HEK293 (cell line): ENCODE data around the gene PINLYP.

Experiments used
- CTCF ChIA-PET: fragments of 350-600 bp; formaldehyde crosslinking; extraction: SDS; loops from one replicate; lab custom pipeline; 2021; ENCODE audit warnings: antibody characterized with exemption; lab: Yijun Ruan, JAX
- POLR2A ChIA-PET: fragments of 300-600 bp; formaldehyde crosslinking; extraction: SDS; loops from one replicate; lab custom pipeline; 2020; ENCODE audit warnings: antibody characterized with exemption, inconsistent platforms; lab: Yijun Ruan, JAX
- H3K27ac ChIP-seq: fragments of 200-500 bp; sonication (Bioruptor generic); 2 replicates; pipeline ENCODE4 v1.5.1; 2014; ENCODE audit warnings: low read depth, low read length, control low read depth, inconsistent platforms; ENCODE audit errors: extremely low read depth
- H3K36me3 ChIP-seq, 2 experiments: fragments of 200-500 bp in 1 of 2; sonication (Bioruptor generic) in 1 of 2; 1 replicate in 1 of 2; 2 replicates in 1 of 2; pipeline ENCODE4 v1.5.1; 2014 to 2017; ENCODE audit warnings: inconsistent platforms in 2 of 2, low read length in 2 of 2; ENCODE audit not compliant: control insufficient read depth in 2 of 2, insufficient read depth in 1 of 2
- H3K4me1 ChIP-seq: fragments of 200-500 bp; sonication (Bioruptor generic); 2 replicates; pipeline ENCODE4 v1.5.1; 2014; ENCODE audit warnings: mild to moderate bottlenecking, low read length, inconsistent platforms; ENCODE audit not compliant: control insufficient read depth, insufficient read depth
- H3K4me3 ChIP-seq: 2 replicates; pipeline ENCODE4 v1.5.1; 2011; ENCODE audit warnings: low read depth, mild to moderate bottlenecking, control low read depth, low read length, moderate library complexity
- H3K9me3 ChIP-seq: fragments of 200-500 bp; sonication (Bioruptor generic); 2 replicates; pipeline ENCODE4 v1.5.1; 2014; ENCODE audit warnings: low read depth, low read length, inconsistent platforms; ENCODE audit not compliant: control insufficient read depth, insufficient read depth
- AEBP2 ChIP-seq: fragments of 450-650 bp; formaldehyde crosslinking; IDR thresholded peaks from 2 replicates; pipeline ENCODE4 v1.5.1; 2016; ENCODE audit warnings: missing biosample characterization, missing genetic modification characterization, borderline replicate concordance
- EGR2 ChIP-seq: fragments of 450-650 bp; formaldehyde crosslinking; IDR thresholded peaks from 2 replicates; pipeline ENCODE4 v1.5.1; 2016; ENCODE audit warnings: low read depth, missing biosample characterization, missing genetic modification characterization
- KLF1 ChIP-seq: fragments of 450-650 bp; formaldehyde crosslinking; IDR thresholded peaks from 2 replicates; pipeline ENCODE4 v1.5.1; 2016; ENCODE audit warnings: missing biosample characterization, missing genetic modification characterization
- KLF16 ChIP-seq: fragments of 450-650 bp; formaldehyde crosslinking; IDR thresholded peaks from 2 replicates; pipeline ENCODE4 v1.5.1; 2017; ENCODE audit warnings: missing biosample characterization, missing genetic modification characterization
- KLF7 ChIP-seq: fragments of 450-650 bp; formaldehyde crosslinking; IDR thresholded peaks from 2 replicates; pipeline ENCODE4 v1.5.1; 2016; ENCODE audit warnings: missing biosample characterization, missing genetic modification characterization, borderline replicate concordance
- SETDB1 ChIP-seq: IDR thresholded peaks from one replicate; pipeline ENCODE4 v1.6.1; 2017; ENCODE audit warnings: mild to moderate bottlenecking, low read length, moderate library complexity, mixed read lengths; ENCODE audit not compliant: insufficient read length
- TRIM28 ChIP-seq: IDR thresholded peaks from 2 replicates; pipeline ENCODE4 v1.6.1; 2011; ENCODE audit warnings: low read length, control low read depth, borderline replicate concordance
- YY2 ChIP-seq: fragments of 450-650 bp; formaldehyde crosslinking; IDR thresholded peaks from 2 replicates; pipeline ENCODE4 v1.5.1; 2016; ENCODE audit warnings: missing biosample characterization, missing genetic modification characterization
- ZBTB49 ChIP-seq: fragments of 450-650 bp; formaldehyde crosslinking; IDR thresholded peaks from 2 replicates; pipeline ENCODE4 v1.5.1; 2016; ENCODE audit warnings: missing biosample characterization, missing genetic modification characterization, low read depth
- ZBTB7A ChIP-seq: fragments of 450-650 bp; formaldehyde crosslinking; IDR thresholded peaks from 2 replicates; pipeline ENCODE4 v1.5.1; 2016; ENCODE audit warnings: low read depth, missing biosample characterization, missing genetic modification characterization
- ZEB2 ChIP-seq: fragments of 450-650 bp; formaldehyde crosslinking; IDR thresholded peaks from 2 replicates; pipeline ENCODE4 v1.5.1; 2016; ENCODE audit warnings: missing biosample characterization, missing genetic modification characterization
- ZFHX2 ChIP-seq: fragments of 450-650 bp; formaldehyde crosslinking; conservative IDR thresholded peaks from 2 replicates; pipeline ENCODE4 v1.5.1; 2016; ENCODE audit warnings: missing biosample characterization, missing genetic modification characterization
- ZFP41 ChIP-seq: fragments of 450-650 bp; formaldehyde crosslinking; IDR thresholded peaks from 2 replicates; pipeline ENCODE4 v1.5.1; 2016; ENCODE audit warnings: missing biosample characterization, missing genetic modification characterization, borderline replicate concordance
- ZNF112 ChIP-seq: fragments of 450-650 bp; formaldehyde crosslinking; IDR thresholded peaks from 2 replicates; pipeline ENCODE4 v1.5.0; 2017; ENCODE audit warnings: missing biosample characterization, missing genetic modification characterization
- ZNF175 ChIP-seq: fragments of 450-650 bp; formaldehyde crosslinking; IDR thresholded peaks from 2 replicates; pipeline ENCODE4 v1.5.1; 2016; ENCODE audit warnings: missing biosample characterization, missing genetic modification characterization
- ZNF202 ChIP-seq: fragments of 450-650 bp; formaldehyde crosslinking; IDR thresholded peaks from 2 replicates; pipeline ENCODE4 v1.5.1; 2016; ENCODE audit warnings: missing biosample characterization, missing genetic modification characterization, borderline replicate concordance
- ZNF23 ChIP-seq: fragments of 450-650 bp; formaldehyde crosslinking; IDR thresholded peaks from 2 replicates; pipeline ENCODE4 v1.5.1; 2016; ENCODE audit warnings: missing biosample characterization, missing genetic modification characterization, borderline replicate concordance
- ZNF335 ChIP-seq: fragments of 450-650 bp; formaldehyde crosslinking; conservative IDR thresholded peaks from 2 replicates; pipeline ENCODE4 v1.5.1; 2016; ENCODE audit warnings: missing biosample characterization, missing genetic modification characterization
- ZNF423 ChIP-seq: fragments of 450-650 bp; formaldehyde crosslinking; IDR thresholded peaks from 2 replicates; pipeline ENCODE4 v1.5.1; 2016; ENCODE audit warnings: missing biosample characterization, missing genetic modification characterization
- ZNF433 ChIP-seq: fragments of 450-650 bp; formaldehyde crosslinking; IDR thresholded peaks from 2 replicates; pipeline ENCODE4 v1.5.1; 2016; ENCODE audit warnings: missing biosample characterization, missing genetic modification characterization, low read depth
- ZNF530 ChIP-seq: fragments of 450-650 bp; formaldehyde crosslinking; IDR thresholded peaks from 2 replicates; pipeline ENCODE4 v1.5.1; 2016; ENCODE audit warnings: low read depth, missing biosample characterization, missing genetic modification characterization
- ZNF555 ChIP-seq: fragments of 450-650 bp; formaldehyde crosslinking; conservative IDR thresholded peaks from 2 replicates; pipeline ENCODE4 v1.5.1; 2017; ENCODE audit warnings: missing biosample characterization, mild to moderate bottlenecking, missing genetic modification characterization, inconsistent platforms
- TF ChIP-seq, protein P1 (sequence below): fragments of 450-650 bp; formaldehyde crosslinking; IDR thresholded peaks from 2 replicates; pipeline ENCODE4 v1.5.1; 2016; ENCODE audit warnings: missing biosample characterization, missing genetic modification characterization
- TF ChIP-seq, protein P2 (sequence below): fragments of 450-650 bp; formaldehyde crosslinking; IDR thresholded peaks from 2 replicates; pipeline ENCODE4 v1.5.0; 2017; ENCODE audit warnings: missing biosample characterization, missing genetic modification characterization, borderline replicate concordance

Gene PINLYP

DNA sequence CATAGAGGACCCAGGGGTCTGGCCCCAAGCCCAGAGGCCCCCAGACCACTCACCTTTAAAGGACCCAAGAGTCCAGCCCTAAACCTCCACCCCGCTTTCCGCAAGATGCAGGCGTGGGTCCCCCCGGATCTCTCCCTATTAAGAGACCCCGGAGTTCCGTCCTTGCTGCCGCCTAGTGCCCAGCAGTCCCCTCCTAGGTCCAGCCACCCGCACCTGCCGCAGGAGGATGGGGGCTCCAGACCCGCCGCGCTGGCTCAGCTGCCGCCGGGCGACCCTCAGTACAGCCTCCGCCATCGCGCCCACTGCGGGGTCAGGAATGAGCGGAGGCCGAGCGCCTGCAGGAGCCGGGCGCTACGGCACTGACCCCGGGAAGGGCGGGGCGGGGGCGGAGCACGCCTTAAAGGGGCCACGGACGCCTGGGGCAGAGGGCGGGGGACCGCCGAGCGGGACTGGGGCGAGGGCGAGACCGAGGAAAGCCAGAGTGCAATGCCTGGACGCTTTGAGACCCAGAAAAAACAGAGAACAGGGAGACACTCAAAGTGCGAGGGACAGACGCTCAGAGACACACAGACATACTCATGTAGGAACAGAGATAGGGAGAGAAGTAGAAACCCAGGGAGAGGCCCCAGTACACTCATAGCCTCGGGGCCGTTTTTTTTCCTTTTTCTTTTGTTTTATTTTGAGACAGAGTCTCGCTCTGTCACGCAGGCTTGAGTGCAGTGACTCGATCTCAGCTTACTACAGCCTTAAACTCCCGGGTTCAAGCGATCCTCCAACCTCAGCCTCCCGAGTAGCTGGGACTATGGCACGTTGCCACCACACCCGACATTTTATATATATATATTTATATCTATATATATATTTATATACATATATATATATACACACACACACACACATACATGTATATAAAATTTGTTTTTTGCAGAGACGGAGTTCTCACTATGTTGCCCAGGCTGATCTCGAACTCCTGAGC lies 48.4 kb upstream of the PINLYP start, which contains the start of gene ETHE1 (continued):
- TF ChIP-seq, protein P1, sequence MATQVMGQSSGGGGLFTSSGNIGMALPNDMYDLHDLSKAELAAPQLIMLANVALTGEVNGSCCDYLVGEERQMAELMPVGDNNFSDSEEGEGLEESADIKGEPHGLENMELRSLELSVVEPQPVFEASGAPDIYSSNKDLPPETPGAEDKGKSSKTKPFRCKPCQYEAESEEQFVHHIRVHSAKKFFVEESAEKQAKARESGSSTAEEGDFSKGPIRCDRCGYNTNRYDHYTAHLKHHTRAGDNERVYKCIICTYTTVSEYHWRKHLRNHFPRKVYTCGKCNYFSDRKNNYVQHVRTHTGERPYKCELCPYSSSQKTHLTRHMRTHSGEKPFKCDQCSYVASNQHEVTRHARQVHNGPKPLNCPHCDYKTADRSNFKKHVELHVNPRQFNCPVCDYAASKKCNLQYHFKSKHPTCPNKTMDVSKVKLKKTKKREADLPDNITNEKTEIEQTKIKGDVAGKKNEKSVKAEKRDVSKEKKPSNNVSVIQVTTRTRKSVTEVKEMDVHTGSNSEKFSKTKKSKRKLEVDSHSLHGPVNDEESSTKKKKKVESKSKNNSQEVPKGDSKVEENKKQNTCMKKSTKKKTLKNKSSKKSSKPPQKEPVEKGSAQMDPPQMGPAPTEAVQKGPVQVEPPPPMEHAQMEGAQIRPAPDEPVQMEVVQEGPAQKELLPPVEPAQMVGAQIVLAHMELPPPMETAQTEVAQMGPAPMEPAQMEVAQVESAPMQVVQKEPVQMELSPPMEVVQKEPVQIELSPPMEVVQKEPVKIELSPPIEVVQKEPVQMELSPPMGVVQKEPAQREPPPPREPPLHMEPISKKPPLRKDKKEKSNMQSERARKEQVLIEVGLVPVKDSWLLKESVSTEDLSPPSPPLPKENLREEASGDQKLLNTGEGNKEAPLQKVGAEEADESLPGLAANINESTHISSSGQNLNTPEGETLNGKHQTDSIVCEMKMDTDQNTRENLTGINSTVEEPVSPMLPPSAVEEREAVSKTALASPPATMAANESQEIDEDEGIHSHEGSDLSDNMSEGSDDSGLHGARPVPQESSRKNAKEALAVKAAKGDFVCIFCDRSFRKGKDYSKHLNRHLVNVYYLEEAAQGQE (tag by site-specific recombination), result peak; percentile 50; the same call in 1 of the 2 replicates
- TF ChIP-seq KLF1 (tag by site-specific recombination) (peak; percentile 98), ZEB2 (tag by site-specific recombination) (peak; percentile 62), ZNF530 (no peak), KLF16 (tag by site-specific recombination) (peak; percentile 91), ZBTB7A (tag by site-specific recombination) (0 out of 2 replicates have a peak, but pooled peaks have one; percentile 29), ZFHX2 (peak; percentile 97), ZFP41 (no peak), TRIM28 (no peak), ZNF175 (tag by site-specific recombination) (no peak), KLF7 (tag by site-specific recombination) (peak; percentile 97)
- TF ChIP-seq, protein P2, sequence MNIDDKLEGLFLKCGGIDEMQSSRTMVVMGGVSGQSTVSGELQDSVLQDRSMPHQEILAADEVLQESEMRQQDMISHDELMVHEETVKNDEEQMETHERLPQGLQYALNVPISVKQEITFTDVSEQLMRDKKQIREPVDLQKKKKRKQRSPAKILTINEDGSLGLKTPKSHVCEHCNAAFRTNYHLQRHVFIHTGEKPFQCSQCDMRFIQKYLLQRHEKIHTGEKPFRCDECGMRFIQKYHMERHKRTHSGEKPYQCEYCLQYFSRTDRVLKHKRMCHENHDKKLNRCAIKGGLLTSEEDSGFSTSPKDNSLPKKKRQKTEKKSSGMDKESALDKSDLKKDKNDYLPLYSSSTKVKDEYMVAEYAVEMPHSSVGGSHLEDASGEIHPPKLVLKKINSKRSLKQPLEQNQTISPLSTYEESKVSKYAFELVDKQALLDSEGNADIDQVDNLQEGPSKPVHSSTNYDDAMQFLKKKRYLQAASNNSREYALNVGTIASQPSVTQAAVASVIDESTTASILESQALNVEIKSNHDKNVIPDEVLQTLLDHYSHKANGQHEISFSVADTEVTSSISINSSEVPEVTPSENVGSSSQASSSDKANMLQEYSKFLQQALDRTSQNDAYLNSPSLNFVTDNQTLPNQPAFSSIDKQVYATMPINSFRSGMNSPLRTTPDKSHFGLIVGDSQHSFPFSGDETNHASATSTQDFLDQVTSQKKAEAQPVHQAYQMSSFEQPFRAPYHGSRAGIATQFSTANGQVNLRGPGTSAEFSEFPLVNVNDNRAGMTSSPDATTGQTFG, result no peak

DNA sequence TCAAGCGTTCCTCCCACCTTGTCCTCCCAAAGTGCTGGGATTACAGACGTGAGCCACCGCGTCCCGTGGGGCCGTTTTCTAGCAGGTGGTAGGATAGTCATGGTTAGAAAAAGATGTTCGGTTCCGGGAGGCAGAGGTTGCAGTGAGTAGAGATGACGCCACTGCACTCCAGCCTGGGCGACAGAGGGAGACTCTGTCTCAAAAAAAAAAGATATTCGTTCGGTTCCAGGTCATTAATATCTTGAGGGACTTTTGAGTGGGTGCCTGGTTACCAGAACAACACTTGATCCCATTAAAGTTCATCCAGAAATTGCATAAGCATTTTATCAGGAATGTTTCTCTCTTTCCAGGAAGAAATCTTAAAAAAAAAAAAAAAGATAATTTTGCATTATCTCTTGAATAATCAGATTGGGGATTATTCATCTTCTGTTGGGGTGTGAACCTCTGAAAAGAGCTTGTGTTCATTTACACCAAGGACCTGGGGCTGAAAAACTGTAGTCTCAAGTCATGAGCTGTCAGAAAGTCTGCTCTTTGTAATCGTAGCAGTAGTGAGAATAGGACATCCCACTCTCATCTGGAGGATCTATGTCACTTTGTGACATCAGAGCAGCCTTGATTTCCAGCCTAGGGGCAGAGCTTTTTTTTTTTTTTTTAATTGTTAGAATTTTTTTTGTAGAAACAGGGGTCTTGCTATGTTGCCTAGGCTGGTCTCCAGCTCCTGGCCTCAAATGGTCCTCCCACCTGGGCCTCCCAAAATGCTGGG lies 47.6 kb upstream of the PINLYP start:
- no peak overlapping the region for H3K27ac ChIP-seq
- peaks cover 0 to 13% of the 10 kb centered on the region in 2 experiments; a peak in 1 of 3 replicates for H3K36me3 ChIP-seq
- H3K4me1 ChIP-seq, result peaks cover 39% of the 10 kb centered on the region
- POLR2A ChIA-PET, result interaction anchor here (0.5 to 2.7 kb wide), 8 partner anchors 9 to 639 kb away, joined by 3 to 10 read pairs (median 4); partner anchors contain the start of genes IRGQ, PHLDB3 and ZNF576
- H3K9me3 ChIP-seq, result no peaks in the 10 kb centered on the region
- no peak overlapping the region for H3K4me3 ChIP-seq
- CTCF ChIA-PET, result interaction anchor here (0.6 to 14.5 kb wide), 17 partner anchors 9 to 423 kb away, joined by 3 to 749 read pairs (median 5); no protein-coding TSS in a partner anchor
- TF ChIP-seq ZNF433 (tag by site-specific recombination) (no peak), ZNF423 (tag by site-specific recombination) (0 out of 2 replicates have a peak, but pooled peaks have one; percentile 20), ZNF112 (tag by site-specific recombination) (no peak), ZNF555 (tag by site-specific recombination) (no peak), ZNF23 (tag by site-specific recombination) (no peak), YY2 (tag by site-specific recombination) (no peak), ZEB2 (tag by site-specific recombination) (peak; percentile 95), SETDB1 (no peak), ZNF202 (tag by site-specific recombination) (no peak), AEBP2 (tag by site-specific recombination) (no peak), KLF1 (tag by site-specific recombination) (peak; percentile 61), ZNF335 (peak; percentile 32; the same call in 1 of the 2 replicates), ZBTB7A (tag by site-specific recombination) (no peak), ZBTB49 (tag by site-specific recombination) (no peak), EGR2 (tag by site-specific recombination) (peak; percentile 26; the same call in 1 of the 2 replicates)
